Vagina (tissue), 2 donors: ENCODE measurements around the gene PI4KA. TPM values are rescaled to one million over a fixed set of nuclear protein-coding genes. Genes with fewer than 3 reads are reported as not detected.

Experiments used
- DNase-seq, 2 donors: peaks; one replicate each; pipeline ENCODE4 v3.0.0-alpha.2; 2017; ENCODE audit errors: extremely low spot score in 2 of 2
- H3K27ac ChIP-seq: fragments of 200-600 bp; sonication (generic); one replicate; pipeline ENCODE4 v1.5.1; 2019
- H3K27me3 ChIP-seq: fragments of 200-600 bp; sonication (generic); one replicate; pipeline ENCODE4 v1.5.1; 2019
- H3K36me3 ChIP-seq, 2 donors: fragments of 200-600 bp; sonication (generic); one replicate each; pipeline ENCODE4 v1.5.1; 2017 to 2019
- H3K4me1 ChIP-seq: fragments of 200-600 bp; sonication (generic); one replicate; pipeline ENCODE4 v1.5.1; 2019
- H3K4me3 ChIP-seq, 2 donors: fragments of 200-600 bp; sonication (generic); 1 replicate in 1 of 2; 2 replicates in 1 of 2; pipeline ENCODE4 v1.5.1; 2016 to 2019
- H3K9me3 ChIP-seq: fragments of 200-600 bp; sonication (generic); one replicate; pipeline ENCODE4 v1.5.1; 2019
- CTCF ChIP-seq, 3 experiments: fragments of 450-650 bp in 2 of 3; fragments of 200-600 bp in 1 of 3; sonication (generic) in 1 of 3; IDR thresholded peaks; one replicate each; pipeline ENCODE4 v1.5.1; 2017 to 2019; ENCODE audit warnings: antibody characterized with exemption in 3 of 3, mild to moderate bottlenecking in 2 of 3, moderate library complexity in 2 of 3
- POLR2A ChIP-seq, 2 donors: fragments of 450-650 bp; IDR thresholded peaks; one replicate each; pipeline ENCODE4 v1.6.1; 2017; ENCODE audit warnings: antibody characterized with exemption in 2 of 2, mild to moderate bottlenecking in 2 of 2, moderate library complexity in 2 of 2
- POLR2AphosphoS5 ChIP-seq, 2 donors: sonication (generic); formaldehyde crosslinking; IDR thresholded peaks; one replicate each; pipeline ENCODE4 v1.9.0; 2017; ENCODE audit warnings: antibody characterized with exemption in 2 of 2, mild to moderate bottlenecking in 2 of 2, low read depth in 1 of 2; ENCODE audit not compliant: insufficient read depth in 1 of 2
- intact Hi-C: fragments of 100-400 bp; cut with DNase I; formaldehyde crosslinking; loops from one replicate; pipeline ENCODE4 v1.15.1; 2023
- total RNA-seq: library from RNA; depleted of rRNA; stranded (reverse); fragments of >200 nt; gene quantifications from one replicate; pipeline ENCODE4 v1.2.3, GENCODE V29; 2016

Gene PI4KA
- total RNA-seq, 1 donor from 2014 or later: 135 TPM

GRCh38 chr22:20852076-20852475, 6.5 kb downstream of the PI4KA start:
- no peaks in the 10 kb centered on the region for H3K9me3 ChIP-seq
- H3K36me3 ChIP-seq: no peaks in the 10 kb centered on the region
- no peaks in the 10 kb centered on the region for H3K27me3 ChIP-seq
- H3K4me1 ChIP-seq: peaks cover 32% of the 10 kb centered on the region
- DNase-seq: no peak
- intact Hi-C loops: no loop called here
- no peak overlapping the region for H3K27ac ChIP-seq
- TF ChIP-seq POLR2AphosphoS5 (IDR thresholded peaks at IDR 0.05; ENCODE audit: insufficient read depth in 1 of 2, low read depth in 1 of 2) (no peak), POLR2A (IDR thresholded peaks at IDR 0.05) (no peak), CTCF (IDR thresholded peaks at IDR 0.05) (no peak)
- H3K4me3 ChIP-seq: no peak overlapping the region

GRCh38 chr22:20847318-20847822, 11.2 kb downstream of the PI4KA start:
- H3K36me3 ChIP-seq: no peaks in the 10 kb centered on the region
- peaks cover 6% of the 10 kb centered on the region for H3K4me1 ChIP-seq
- no peak for DNase-seq
- no peak overlapping the region for H3K4me3 ChIP-seq
- intact Hi-C loops: no loop called here
- TF ChIP-seq POLR2A (IDR thresholded peaks at IDR 0.05) (no peak), CTCF (IDR thresholded peaks at IDR 0.05) (no peak), POLR2AphosphoS5 (IDR thresholded peaks at IDR 0.05; ENCODE audit: insufficient read depth in 1 of 2, low read depth in 1 of 2) (no peak)
- no peaks in the 10 kb centered on the region for H3K9me3 ChIP-seq
- no peaks in the 10 kb centered on the region for H3K27me3 ChIP-seq
- H3K27ac ChIP-seq: no peak overlapping the region

GRCh38 chr22:20844055-20845037, 14.3 kb downstream of the PI4KA start:
- no peak overlapping the region for H3K4me3 ChIP-seq
- no peak for DNase-seq
- intact Hi-C loops: no loop called here

GRCh38 chr22:20843501-20843900, 15.1 kb downstream of the PI4KA start:
- no peaks in the 10 kb centered on the region for H3K36me3 ChIP-seq
- no peak for TF ChIP-seq POLR2A (IDR thresholded peaks at IDR 0.05)
- H3K4me3 ChIP-seq: no peak overlapping the region
- H3K4me1 ChIP-seq: peaks cover 6% of the 10 kb centered on the region
- H3K9me3 ChIP-seq: no peaks in the 10 kb centered on the region
- no peak for DNase-seq
- no peaks in the 10 kb centered on the region for H3K27me3 ChIP-seq
- H3K27ac ChIP-seq: no peak overlapping the region
- intact Hi-C loops: no loop called here

More at GRCh38 chr22:20844055-20845037, 14.3 kb downstream of the PI4KA start:
- TF ChIP-seq POLR2AphosphoS5 (IDR thresholded peaks at IDR 0.05; ENCODE audit: insufficient read depth in 1 of 2, low read depth in 1 of 2) (no peak), POLR2A (IDR thresholded peaks at IDR 0.05) (no peak), CTCF (IDR thresholded peaks at IDR 0.05) (no peak)
- H3K27ac ChIP-seq: no peak overlapping the region
- no peaks in the 10 kb centered on the region for H3K36me3 ChIP-seq
- peaks cover 6% of the 10 kb centered on the region for H3K4me1 ChIP-seq
- H3K27me3 ChIP-seq: no peaks in the 10 kb centered on the region
- H3K9me3 ChIP-seq: no peaks in the 10 kb centered on the region

GRCh38 chr22:20840646-20841371, 17.8 kb downstream of the PI4KA start:
- Histone ChIP-seq H3K9me3 (no peaks in the 10 kb centered on the region), H3K4me3 (no peak overlapping the region), H3K27me3 (no peaks in the 10 kb centered on the region), H3K4me1 (peaks cover 6% of the 10 kb centered on the region), H3K27ac (no peak overlapping the region), H3K36me3 (no peaks in the 10 kb centered on the region)
- DNase-seq: no peak
- intact Hi-C loops: no loop called here
- no peak for TF ChIP-seq POLR2A (IDR thresholded peaks at IDR 0.05)
- no peak for TF ChIP-seq POLR2AphosphoS5 (IDR thresholded peaks at IDR 0.05; ENCODE audit: insufficient read depth in 1 of 2, low read depth in 1 of 2)
- no peak for TF ChIP-seq CTCF (IDR thresholded peaks at IDR 0.05)
